Fibroblast of the aortic adventitia (primary cell): ENCODE results near the gene INPP5J. TPM values are rescaled to one million over a fixed set of nuclear protein-coding genes. Genes with fewer than 3 reads are reported as not detected.
"Not testable (repeated sequence)": the region's sequence is repeated elsewhere in the genome, so short reads cannot be mapped to it uniquely, and the experiment has no call there.

Experiments
- DNase-seq: peaks from one replicate; pipeline ENCODE4 v3.0.0-alpha.2; 2010; ENCODE audit warnings: low read depth
- H3K4me3 ChIP-seq: 2 replicates; pipeline ENCODE4 v1.5.1; 2011; ENCODE audit warnings: low read depth, mild to moderate bottlenecking, control low read depth, low read length, moderate library complexity
- total RNA-seq: library from RNA; depleted of rRNA; stranded (reverse); fragments of >200 nt; gene quantifications from 2 replicates; pipeline ENCODE4 v1.2.3, GENCODE V29; 2012; ENCODE audit warnings: low replicate concordance
- TF ChIP-seq, protein P1 (sequence below): IDR thresholded peaks from 2 replicates; pipeline ENCODE4 v1.5.1; 2011; ENCODE audit warnings: mild to moderate bottlenecking, low read length, control low read depth, inconsistent platforms; ENCODE audit not compliant: insufficient read depth

INPP5J gene
- total RNA-seq, 1 donor = under 0.01 TPM

DNA sequence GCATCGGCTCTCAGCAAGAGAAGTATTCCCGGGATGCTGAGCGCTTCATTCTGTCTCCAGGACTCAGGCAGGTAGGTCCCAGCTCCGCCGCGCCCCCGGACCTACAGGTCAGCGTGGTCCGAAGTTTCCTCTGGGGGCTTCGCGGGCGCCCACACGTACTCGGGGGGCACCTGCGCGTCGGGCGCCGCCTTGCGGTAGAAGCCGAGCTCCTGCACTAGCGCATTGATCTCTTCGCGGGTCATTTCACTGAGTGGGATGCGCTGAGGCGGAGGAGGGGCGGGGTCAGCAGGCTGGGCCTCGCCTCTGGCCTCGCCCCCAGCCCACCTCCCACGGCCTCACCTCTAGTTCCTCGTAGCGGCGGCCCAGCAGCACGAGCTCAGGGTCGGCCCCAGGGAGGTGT, 17.9 kb upstream of the INPP5J start:
- no peak for DNase-seq
- TF ChIP-seq, protein P1, sequence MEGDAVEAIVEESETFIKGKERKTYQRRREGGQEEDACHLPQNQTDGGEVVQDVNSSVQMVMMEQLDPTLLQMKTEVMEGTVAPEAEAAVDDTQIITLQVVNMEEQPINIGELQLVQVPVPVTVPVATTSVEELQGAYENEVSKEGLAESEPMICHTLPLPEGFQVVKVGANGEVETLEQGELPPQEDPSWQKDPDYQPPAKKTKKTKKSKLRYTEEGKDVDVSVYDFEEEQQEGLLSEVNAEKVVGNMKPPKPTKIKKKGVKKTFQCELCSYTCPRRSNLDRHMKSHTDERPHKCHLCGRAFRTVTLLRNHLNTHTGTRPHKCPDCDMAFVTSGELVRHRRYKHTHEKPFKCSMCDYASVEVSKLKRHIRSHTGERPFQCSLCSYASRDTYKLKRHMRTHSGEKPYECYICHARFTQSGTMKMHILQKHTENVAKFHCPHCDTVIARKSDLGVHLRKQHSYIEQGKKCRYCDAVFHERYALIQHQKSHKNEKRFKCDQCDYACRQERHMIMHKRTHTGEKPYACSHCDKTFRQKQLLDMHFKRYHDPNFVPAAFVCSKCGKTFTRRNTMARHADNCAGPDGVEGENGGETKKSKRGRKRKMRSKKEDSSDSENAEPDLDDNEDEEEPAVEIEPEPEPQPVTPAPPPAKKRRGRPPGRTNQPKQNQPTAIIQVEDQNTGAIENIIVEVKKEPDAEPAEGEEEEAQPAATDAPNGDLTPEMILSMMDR = no peak
- no peak overlapping the region for H3K4me3 ChIP-seq

GRCh38 chr22:31105282-31105929, 17.4 kb upstream of the INPP5J start:
- no peak for DNase-seq
- TF ChIP-seq, protein P1 = no peak
- peak overlapping the region; percentile 91 for H3K4me3 ChIP-seq

- H3K4me3 ChIP-seq = peak overlapping the region; percentile 91
- no peak for DNase-seq
- TF ChIP-seq, protein P1 = peak; percentile 14
These were observed 16.7 kb upstream of the INPP5J start for GRCh38 chr22:31106001-31106571.

GRCh38 chr22:31106731-31107177, 16.0 kb upstream of the INPP5J start:
- DNase-seq = peak; percentile 60
- TF ChIP-seq, protein P1 = no peak
- H3K4me3 ChIP-seq = peak overlapping the region; percentile 91

- TF ChIP-seq, protein P1 = peak; percentile 98
- peak; percentile 98 for DNase-seq
- H3K4me3 ChIP-seq = peak within 1 kb of the TSS; percentile 91
These were observed 15.4 kb upstream of the INPP5J start, which contains the start of gene SELENOM for GRCh38 chr22:31107178-31107893. Gene SELENOM (minus strand): TSS chr22:31107568. CDS start chr22:31107505, 63 bp downstream.

- DNase-seq = no peak
- peak overlapping the region; percentile 60 for H3K4me3 ChIP-seq
- TF ChIP-seq, protein P1 = no peak
These were observed 14.9 kb upstream of the INPP5J start for GRCh38 chr22:31107894-31108218.

DNA sequence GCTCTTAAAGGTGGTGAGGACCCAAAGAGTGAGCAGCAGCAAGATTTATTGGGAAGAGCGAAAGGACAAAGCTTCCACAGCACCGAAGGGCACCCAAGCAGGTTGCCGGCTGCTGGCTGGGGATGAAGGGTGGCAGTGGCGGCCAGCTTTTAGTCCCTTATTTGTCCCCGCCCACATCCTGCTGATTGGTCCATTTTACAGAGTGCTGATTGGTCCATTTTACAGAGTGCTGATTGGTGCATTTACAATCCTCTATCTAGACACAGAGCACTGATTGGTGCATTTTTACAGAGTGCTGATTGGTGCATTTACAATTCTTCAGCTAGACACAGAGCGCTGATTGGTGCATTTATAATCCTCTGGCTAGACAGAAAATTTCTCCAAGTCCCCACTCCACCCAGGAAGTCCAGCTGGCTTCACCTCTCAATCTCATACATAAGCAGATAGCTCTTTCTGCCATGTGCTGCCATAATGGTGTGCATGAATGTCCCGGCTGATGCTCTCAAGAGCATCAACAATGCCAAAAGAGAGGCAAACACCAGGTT, 10.1 kb upstream of the INPP5J start:
- not testable (repeated sequence) for DNase-seq, H3K4me3 ChIP-seq
